Cardiac fibroblast (primary cell): Measurements from ENCODE around the gene FAM170B.

Experiments
- DNase-seq, 2 donors: peaks; one replicate each; pipeline versions ENCODE4 v3.0.0 to v3.0.0-alpha.2; 2010; ENCODE audit warnings: low read depth in 2 of 2
- H3K4me3 ChIP-seq, 2 donors: replicated peaks in 1 of 2; 1 replicate in 1 of 2; 2 replicates in 1 of 2; pipeline ENCODE4 v1.5.1; 2011; ENCODE audit warnings: low read depth in 2 of 2, low read length in 2 of 2, mild to moderate bottlenecking in 2 of 2, moderate library complexity in 1 of 2
- CTCF ChIP-seq: IDR thresholded peaks from one replicate; pipeline ENCODE4 v1.5.1; 2011; ENCODE audit warnings: low read depth, mild to moderate bottlenecking, low read length, inconsistent platforms

FAM170B gene

GRCh38 chr10:49177391-49178355, 43.9 kb upstream of the FAM170B start:
- no peak for TF ChIP-seq CTCF
- DNase-seq = peak; percentile 65 to 92
- H3K4me3 ChIP-seq = no peak overlapping the region

- no peak overlapping the region for H3K4me3 ChIP-seq
- TF ChIP-seq CTCF = peak; percentile 6
- peak in 1 of 2 donors; percentile 22 for DNase-seq
Observed at GRCh38 chr10:49176310-49177268, 42.8 kb upstream of the FAM170B start.

- DNase-seq = no peak
- H3K4me3 ChIP-seq = no peak overlapping the region
- no peak for TF ChIP-seq CTCF
Observed at GRCh38 chr10:49175587-49176309, 41.9 kb upstream of the FAM170B start.

GRCh38 chr10:49174926-49175500, 41.2 kb upstream of the FAM170B start:
- TF ChIP-seq CTCF = no peak

GRCh38 chr10:49174261-49174925, 40.6 kb upstream of the FAM170B start:
- H3K4me3 ChIP-seq = no peak overlapping the region
- DNase-seq = no peak
- TF ChIP-seq CTCF = no peak

More at GRCh38 chr10:49174926-49175500, 41.2 kb upstream of the FAM170B start:
- no peak for DNase-seq
- no peak overlapping the region for H3K4me3 ChIP-seq

GRCh38 chr10:49173853-49174252, 40.0 kb upstream of the FAM170B start:
- H3K4me3 ChIP-seq = no peak overlapping the region
- no peak for DNase-seq
- no peak for TF ChIP-seq CTCF
